Measurements from ENCODE around the gene PRR20G. TPM values are rescaled to one million over a fixed set of nuclear protein-coding genes. Genes with fewer than 3 reads are reported as not detected.

The PRR20G gene
- polyA plus RNA-seq, 1 experiment: not detected

GRCh38 chr3:127328421-127328820 lies 40.6 kb upstream of the PRR20G start:
- TF ChIP-seq CTCF (IDR thresholded peaks at IDR 0.05; ENCODE audit: insufficient read depth, low read depth, low read length): no peak
- Histone ChIP-seq H3K4me3 (ENCODE audit: low read depth, low read length) (no peak overlapping the region), H3K36me3 (ENCODE audit: control insufficient read depth, insufficient read depth, low read length) (no peaks in the 10 kb centered on the region), H3K27me3 (ENCODE audit: control insufficient read depth, insufficient read depth, low read length) (no peaks in the 10 kb centered on the region)
- DNase-seq (ENCODE audit: low read depth): no peak
- CTCF ChIA-PET: no interaction called here
- POLR2A ChIA-PET: no interaction called here

GRCh38 chr3:127326341-127326740 lies 38.5 kb upstream of the PRR20G start:
- no peak for TF ChIP-seq CTCF (IDR thresholded peaks at IDR 0.05; ENCODE audit: insufficient read depth, low read depth, low read length)
- no peaks in the 10 kb centered on the region for H3K36me3 ChIP-seq (ENCODE audit: control insufficient read depth, insufficient read depth, low read length)
- ChIA-PET POLR2A (no interaction called here), CTCF (no interaction called here)
- H3K4me3 ChIP-seq (ENCODE audit: low read depth, low read length): no peak overlapping the region
- no peaks in the 10 kb centered on the region for H3K27me3 ChIP-seq (ENCODE audit: control insufficient read depth, insufficient read depth, low read length)
- DNase-seq (ENCODE audit: low read depth): no peak

- CTCF ChIA-PET: no interaction called here
- POLR2A ChIA-PET: no interaction called here
- H3K36me3 ChIP-seq (ENCODE audit: control insufficient read depth, insufficient read depth, low read length): no peaks in the 10 kb centered on the region
- DNase-seq (ENCODE audit: low read depth): no peak
- TF ChIP-seq CTCF (IDR thresholded peaks at IDR 0.05; ENCODE audit: insufficient read depth, low read depth, low read length): no peak
- H3K4me3 ChIP-seq (ENCODE audit: low read depth, low read length): no peak overlapping the region
- H3K27me3 ChIP-seq (ENCODE audit: control insufficient read depth, insufficient read depth, low read length): no peaks in the 10 kb centered on the region
Measured at GRCh38 chr3:127325629-127325961, 37.7 kb upstream of the PRR20G start.

- no peak for TF ChIP-seq CTCF (IDR thresholded peaks at IDR 0.05; ENCODE audit: insufficient read depth, low read depth, low read length)
Measured at GRCh38 chr3:127324913-127325628, 37.2 kb upstream of the PRR20G start.

GRCh38 chr3:127324076-127324475 lies 36.2 kb upstream of the PRR20G start:
- DNase-seq (ENCODE audit: low read depth): no peak
- POLR2A ChIA-PET: no interaction called here
- CTCF ChIA-PET: no interaction called here
- no peaks in the 10 kb centered on the region for H3K27me3 ChIP-seq (ENCODE audit: control insufficient read depth, insufficient read depth, low read length)
- no peak for TF ChIP-seq CTCF (IDR thresholded peaks at IDR 0.05; ENCODE audit: insufficient read depth, low read depth, low read length)
- H3K36me3 ChIP-seq (ENCODE audit: control insufficient read depth, insufficient read depth, low read length): no peaks in the 10 kb centered on the region
- H3K4me3 ChIP-seq (ENCODE audit: low read depth, low read length): no peak overlapping the region

More at GRCh38 chr3:127324913-127325628, 37.2 kb upstream of the PRR20G start:
- H3K36me3 ChIP-seq (ENCODE audit: control insufficient read depth, insufficient read depth, low read length): no peaks in the 10 kb centered on the region
- ChIA-PET CTCF (no interaction called here), POLR2A (no interaction called here)
- no peak for DNase-seq (ENCODE audit: low read depth)
- no peaks in the 10 kb centered on the region for H3K27me3 ChIP-seq (ENCODE audit: control insufficient read depth, insufficient read depth, low read length)
- H3K4me3 ChIP-seq (ENCODE audit: low read depth, low read length): no peak overlapping the region
